HG03159 (cell line): Measurements from ENCODE around the gene WIPI1.
"Not testable (repeated sequence)": the region's sequence is repeated elsewhere in the genome, so short reads cannot be mapped to it uniquely, and the experiment has no call there.

Experiments used
- ATAC-seq: cut with Tn5 transposase; IDR thresholded peaks from one replicate; pipeline ENCODE4 v1.9.1; 2021; ENCODE audit warnings: mild to moderate bottlenecking, moderate library complexity; ENCODE audit not compliant: unreplicated experiment

Gene WIPI1, protein sequence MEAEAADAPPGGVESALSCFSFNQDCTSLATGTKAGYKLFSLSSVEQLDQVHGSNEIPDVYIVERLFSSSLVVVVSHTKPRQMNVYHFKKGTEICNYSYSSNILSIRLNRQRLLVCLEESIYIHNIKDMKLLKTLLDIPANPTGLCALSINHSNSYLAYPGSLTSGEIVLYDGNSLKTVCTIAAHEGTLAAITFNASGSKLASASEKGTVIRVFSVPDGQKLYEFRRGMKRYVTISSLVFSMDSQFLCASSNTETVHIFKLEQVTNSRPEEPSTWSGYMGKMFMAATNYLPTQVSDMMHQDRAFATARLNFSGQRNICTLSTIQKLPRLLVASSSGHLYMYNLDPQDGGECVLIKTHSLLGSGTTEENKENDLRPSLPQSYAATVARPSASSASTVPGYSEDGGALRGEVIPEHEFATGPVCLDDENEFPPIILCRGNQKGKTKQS

DNA sequence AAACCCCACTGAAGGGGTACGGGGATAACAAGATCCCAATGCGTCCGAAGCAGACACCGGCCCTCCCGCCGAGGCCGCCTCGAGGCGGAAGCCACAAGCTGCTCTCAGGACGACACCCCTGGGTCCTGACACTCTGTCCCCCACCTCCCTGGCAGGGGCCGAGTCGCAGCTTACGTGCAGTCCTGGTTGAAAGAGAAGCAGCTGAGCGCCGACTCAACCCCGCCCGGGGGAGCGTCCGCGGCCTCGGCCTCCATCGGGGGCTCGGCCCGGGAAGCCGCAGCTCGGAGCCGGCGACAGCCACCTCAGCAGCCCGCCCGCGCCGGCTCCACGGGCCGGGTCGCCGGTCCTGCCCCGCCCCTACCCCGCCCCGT is at the start of gene WIPI1:
Gene WIPI1, minus strand, starts transcription at position 329 of the 371 bp plus-strand sequence. Its CDS starts 75 bp downstream, at position 254.
- ATAC-seq, result peak; percentile 42

GRCh38 chr17:68505951-68506350 is 48.7 kb upstream of the WIPI1 start:
- no peak for ATAC-seq

DNA sequence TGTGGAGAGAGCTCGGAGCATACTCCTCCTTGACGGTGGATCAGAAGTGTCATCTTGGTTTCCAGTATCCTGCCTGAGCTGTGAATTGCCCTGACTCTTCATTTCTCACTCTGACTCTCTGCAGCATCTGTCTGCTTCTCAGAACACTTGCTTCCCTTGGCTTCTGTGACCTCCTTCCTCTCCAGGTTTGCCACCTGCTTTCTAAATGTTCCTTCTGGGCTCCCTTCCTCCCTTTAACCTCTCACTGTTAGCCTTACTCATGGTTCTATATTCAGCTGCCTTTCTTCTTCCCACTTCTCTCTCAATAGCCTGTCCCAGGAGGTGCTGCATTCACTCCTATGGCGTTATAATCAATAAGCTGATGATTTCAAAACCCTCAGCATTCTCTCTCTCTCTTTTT is 43.8 kb upstream of the WIPI1 start:
- no peak for ATAC-seq

GRCh38 chr17:68499587-68499986 is 42.3 kb upstream of the WIPI1 start:
- no peak for ATAC-seq

GRCh38 chr17:68498479-68499326 is 41.4 kb upstream of the WIPI1 start:
- peak; percentile 27 for ATAC-seq

DNA sequence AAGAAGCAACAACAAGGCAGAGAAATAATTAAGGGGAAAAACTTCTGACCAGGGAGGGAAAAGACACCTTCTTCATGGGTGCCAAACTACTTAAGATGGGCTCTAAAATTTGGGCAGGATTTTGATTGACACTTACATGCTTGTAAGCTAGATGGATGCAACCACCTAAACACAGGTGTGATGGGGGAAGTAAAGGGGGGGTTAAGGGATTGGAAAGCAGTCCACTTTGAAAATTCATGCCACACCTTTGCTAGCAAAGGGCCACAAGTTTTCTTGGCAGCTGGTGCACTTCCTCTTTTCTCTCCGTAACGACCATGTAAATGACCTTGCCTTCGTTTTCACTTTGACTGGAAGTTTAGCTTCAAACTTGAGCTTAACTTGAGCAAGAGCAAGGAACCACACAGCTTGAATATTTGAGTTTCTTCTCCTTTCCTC is 40.6 kb upstream of the WIPI1 start:
- ATAC-seq, result peak; percentile 93

GRCh38 chr17:68495081-68495480 is 37.8 kb upstream of the WIPI1 start:
- ATAC-seq, result no peak

- not testable (repeated sequence) for ATAC-seq
These were observed 35.2 kb upstream of the WIPI1 start for GRCh38 chr17:68492394-68493054.

- no peak for ATAC-seq
These were observed 34.3 kb upstream of the WIPI1 start for GRCh38 chr17:68491381-68492231.

- no peak for ATAC-seq
These were observed 32.6 kb upstream of the WIPI1 start for GRCh38 chr17:68489919-68490318.

DNA sequence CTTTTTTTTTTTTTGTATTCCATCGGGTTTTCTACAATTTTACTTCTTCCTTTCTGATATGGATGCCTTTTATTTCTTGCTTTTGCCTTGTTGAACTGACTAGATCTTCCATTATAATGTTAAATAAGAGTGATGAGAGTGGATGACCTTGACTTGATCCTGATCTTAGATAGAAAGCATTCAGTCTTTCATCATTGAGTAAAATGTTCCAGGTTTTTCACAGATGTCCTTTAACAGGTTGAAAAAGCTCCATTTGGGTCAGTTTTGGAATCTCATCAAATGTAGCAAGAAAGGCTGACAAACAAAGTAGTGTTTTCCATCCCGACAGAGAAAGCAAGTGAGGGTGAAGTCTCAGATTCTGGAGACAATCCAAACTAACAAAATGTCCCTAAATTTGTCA is 27.2 kb upstream of the WIPI1 start:
- no peak for ATAC-seq

- no peak for ATAC-seq
These were observed 25.3 kb upstream of the WIPI1 start for GRCh38 chr17:68482576-68483041.

DNA sequence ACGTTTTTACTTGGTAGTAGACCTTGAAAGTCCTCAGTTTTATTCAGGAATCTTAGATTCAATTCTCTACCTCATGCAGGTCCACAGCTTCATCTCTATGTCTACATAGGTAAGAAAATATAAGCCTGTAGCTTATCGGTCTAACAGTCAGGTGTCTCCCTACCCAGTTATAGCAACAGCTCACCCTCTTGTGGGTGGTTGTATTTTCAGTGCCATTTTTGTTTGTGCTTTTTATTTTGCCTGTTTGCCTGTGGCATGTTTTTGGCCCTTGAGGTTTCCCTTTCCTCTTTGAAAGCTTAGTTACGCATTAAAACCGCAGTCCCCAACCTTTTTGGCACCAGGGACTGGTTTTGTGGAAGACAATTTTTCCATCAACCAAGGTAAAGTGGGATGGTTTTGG is 23.6 kb upstream of the WIPI1 start:
- ATAC-seq, result no peak

GRCh38 chr17:68470961-68471360 is 13.7 kb upstream of the WIPI1 start:
- ATAC-seq, result no peak

GRCh38 chr17:68468788-68469187 is 11.5 kb upstream of the WIPI1 start:
- ATAC-seq, result no peak

- ATAC-seq, result no peak
These were observed 11.0 kb upstream of the WIPI1 start for GRCh38 chr17:68468334-68468733.

GRCh38 chr17:68463211-68464019 is 6.1 kb upstream of the WIPI1 start:
- ATAC-seq, result no peak

DNA sequence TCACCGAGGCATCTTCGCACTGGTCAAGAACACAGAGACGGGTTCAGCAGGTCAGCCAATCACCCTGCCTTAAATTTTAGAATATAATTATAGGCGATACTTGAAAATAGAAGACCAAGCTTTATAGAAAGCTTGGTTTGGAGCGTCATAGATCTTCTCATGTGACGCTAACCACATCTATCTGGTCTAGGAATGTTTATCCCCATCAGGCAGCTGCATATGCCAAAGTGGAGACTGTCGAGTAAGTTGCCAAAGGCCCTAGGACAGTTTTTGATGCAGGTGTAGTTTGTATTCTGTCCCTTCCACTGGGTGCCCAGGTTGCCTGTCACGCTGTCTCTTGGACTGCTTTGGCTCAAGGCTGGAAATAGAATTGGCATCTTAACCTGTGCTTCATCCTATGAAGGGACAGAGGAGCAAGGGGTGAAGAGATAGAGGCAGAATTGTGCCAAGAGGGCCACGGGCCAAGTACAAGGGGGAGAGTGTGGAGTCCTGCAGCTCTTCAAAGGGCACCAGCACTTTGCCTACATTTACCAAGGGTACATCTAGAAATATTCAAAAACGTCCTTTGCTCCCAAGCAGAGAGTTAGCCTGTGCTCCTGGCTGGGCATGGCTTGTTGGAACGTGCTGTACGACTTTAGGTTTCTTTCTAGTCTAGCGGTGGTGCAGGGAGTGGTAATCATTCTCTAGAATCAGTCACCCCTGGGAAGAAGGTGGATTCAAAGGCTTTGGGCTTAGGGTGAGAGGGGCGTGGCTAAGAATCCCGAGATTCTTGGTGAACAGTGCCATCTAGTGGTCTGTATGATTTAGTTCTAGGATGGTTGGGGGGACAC is 5.3 kb upstream of the WIPI1 start:
- peak; percentile 47 for ATAC-seq

DNA sequence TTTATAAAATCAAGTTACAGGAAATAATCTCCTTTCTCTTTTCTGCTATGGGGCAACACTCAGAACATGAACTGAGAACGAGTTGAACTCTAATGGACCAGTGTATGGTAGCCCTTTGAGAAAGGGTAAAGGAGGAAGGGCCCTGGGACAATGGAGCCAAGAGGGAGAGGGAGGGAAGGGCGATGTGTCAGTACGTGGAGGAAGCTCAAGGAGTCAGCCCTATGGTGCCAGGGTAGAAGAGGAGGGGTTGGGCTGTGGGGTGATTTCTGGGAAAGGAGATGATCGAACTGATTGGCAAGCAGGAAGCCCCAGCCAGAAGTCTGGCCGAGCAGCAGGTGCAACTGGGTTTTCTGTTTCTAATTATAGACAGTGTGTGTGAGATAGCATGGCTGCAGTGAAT is 4.3 kb upstream of the WIPI1 start:
- ATAC-seq, result no peak
